Activated CD4-positive, alpha-beta T cell treated with anti-CD3 and anti-CD28 coated beads for 4 hours (primary cell): ENCODE data around the gene ARHGAP15.
A peak's percentile ranks its signal among the peaks of the same experiment; 100 is the strongest.
"Not testable (repeated sequence)": the region's sequence is repeated elsewhere in the genome, so short reads cannot be mapped to it uniquely, and the experiment has no call there.

Experiments used
- DNase-seq, 2 donors: peaks; one replicate each; pipeline ENCODE4 v3.0.0-alpha.2; 2020

ARHGAP15 gene

DNA sequence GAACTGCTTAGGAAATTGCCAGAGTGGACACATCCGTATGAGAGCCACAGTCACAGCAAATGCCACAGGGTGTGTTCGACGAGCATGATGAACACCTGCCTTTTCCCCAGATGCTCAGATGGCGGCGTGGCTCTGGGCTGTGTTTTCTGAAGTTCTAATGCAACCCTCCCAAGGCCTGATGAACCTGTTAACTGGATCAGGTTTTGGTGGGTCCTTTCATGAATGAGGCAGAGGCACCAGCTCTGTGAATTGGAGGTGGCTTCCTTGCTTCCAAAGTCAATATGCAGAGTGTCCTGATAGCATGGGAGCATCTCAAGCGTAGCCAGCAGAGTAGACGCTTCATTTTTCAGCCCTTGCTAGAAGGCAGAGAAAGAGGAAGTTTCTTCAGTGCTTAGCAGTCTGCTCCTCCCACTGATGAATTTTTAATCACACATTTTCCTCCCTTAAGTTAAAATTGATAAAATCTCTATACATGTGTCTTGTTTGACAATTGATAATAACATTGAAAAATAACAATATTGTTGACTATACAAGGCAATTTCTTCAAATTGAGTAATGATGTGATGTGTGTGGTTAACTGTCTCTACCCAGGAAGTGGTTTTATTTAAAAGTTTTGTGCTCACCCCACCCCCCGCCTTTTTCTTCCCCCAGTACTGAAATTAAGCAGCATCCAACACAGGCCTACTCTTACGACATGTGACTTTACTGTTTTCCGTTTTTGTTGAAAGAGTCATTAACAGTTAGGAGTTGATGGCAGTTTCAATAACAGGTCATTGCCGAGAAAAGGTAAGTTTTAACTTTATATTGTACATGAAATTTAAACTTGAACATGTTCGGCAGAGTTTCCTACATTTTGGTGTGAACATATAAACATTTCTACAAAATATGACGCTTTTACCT lies at the start of gene ARHGAP15:
ARHGAP15 (plus strand) TSS at position 739 of the 900 bp plus-strand sequence.
- peak; percentile 67 to 72 for DNase-seq

DNA sequence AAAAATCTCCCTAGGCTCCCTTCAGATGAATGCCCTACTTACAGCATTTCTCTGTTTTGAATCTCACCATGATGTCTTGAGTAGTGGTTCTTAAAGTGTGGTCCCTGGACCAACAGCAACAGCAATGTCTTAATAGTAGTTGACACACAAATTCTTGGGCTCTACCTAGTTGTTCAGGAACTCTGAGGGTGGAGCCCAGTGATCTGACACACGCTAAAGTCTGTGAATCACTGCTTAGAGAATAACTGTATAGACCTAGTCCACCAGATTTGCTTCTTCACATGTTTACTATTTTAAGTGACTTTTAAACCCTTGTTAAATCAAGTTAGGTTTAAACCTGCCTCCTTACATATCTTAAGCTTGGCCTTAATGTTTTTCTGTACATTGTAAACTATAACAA lies 47.6 kb upstream of the ARHGAP15 start:
- no peak for DNase-seq

DNA sequence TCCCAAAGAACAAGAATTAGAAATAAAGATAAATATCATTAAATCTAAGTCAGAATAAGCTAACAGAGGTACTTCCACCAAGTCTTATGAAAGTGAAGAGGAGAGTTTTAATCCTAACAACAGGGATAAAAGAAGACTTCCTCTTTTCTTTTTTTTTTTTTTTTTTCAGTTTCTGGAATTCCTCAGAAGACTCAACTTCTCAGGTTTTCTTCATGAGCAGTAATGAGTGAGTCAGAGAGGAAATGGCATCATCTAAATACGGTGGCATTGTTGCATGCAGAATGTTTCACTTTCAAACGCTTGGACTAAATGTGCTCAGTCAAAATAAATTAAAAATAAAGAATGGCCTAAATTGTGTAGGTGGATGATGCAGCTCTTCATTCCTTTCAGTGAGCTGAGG lies 45.6 kb upstream of the ARHGAP15 start:
- DNase-seq, result peak; percentile 5

DNA sequence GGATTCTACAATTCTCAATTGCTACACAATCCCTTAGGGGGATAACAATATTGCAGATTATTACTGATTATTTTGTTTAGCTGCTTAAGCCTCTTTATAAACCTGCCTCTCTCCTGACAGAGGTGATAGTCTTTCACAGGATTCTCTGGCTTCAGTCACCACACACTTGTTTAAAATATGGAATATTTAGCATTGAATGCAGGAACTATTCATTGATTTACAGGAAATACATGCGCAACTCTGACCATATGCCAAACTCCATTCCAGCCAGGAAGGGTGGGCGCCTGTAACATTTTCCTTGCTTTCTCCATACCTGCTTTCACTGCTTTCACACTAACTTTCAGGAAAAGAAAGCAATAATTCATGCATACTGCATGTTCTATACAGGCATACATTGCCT lies 44.8 kb upstream of the ARHGAP15 start:
- no peak for DNase-seq

DNA sequence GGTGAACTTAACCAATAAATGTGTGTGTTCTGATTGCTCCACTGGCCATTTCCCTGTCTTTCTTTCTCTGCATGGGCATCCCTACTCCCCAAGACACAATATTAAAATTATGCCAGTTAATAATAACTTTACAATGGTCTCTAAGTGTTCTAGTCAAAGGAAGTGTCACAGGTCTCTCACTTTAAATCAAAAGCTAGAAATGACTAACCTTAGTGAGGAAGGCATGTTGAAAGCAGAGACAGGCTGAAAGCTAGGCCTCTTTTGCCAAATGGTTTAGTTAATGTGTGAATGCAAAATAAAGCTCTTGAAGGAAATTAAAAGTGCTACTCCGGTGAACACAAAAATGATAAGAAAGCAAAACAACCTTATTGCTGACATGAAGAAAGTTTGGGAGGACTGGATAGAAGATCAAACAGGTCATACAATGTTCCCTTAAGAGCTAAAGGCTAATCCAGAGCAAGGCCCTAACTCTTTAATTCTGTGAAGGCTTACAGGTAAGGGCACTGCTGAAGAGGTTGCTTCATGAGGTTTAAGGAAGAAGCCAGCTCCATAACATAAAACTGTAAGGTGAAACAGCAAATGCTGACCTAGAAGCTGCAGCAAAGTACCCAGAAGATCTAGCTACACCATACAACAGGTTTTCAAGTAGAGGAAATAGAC lies 44.0 kb upstream of the ARHGAP15 start:
- DNase-seq, result no peak

DNA sequence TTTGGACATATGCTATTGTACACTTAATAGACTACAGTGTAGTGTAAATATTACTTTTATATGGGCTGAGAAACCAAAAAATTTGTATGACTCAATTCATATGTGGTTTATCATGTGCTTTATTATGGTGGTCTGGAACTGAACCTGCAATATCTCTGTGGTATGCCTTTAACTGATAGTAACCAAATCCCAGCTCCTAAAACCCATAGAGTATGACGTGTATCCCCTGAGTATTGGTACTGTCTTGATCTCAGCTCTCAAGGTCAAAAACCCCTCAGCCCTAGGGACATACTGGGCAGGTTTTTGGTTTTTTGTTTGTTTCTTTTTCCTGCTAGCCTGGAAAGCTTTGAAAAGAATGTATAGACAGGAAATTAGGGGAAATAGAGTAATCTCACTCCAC lies 42.2 kb upstream of the ARHGAP15 start:
- DNase-seq, result no peak

DNA sequence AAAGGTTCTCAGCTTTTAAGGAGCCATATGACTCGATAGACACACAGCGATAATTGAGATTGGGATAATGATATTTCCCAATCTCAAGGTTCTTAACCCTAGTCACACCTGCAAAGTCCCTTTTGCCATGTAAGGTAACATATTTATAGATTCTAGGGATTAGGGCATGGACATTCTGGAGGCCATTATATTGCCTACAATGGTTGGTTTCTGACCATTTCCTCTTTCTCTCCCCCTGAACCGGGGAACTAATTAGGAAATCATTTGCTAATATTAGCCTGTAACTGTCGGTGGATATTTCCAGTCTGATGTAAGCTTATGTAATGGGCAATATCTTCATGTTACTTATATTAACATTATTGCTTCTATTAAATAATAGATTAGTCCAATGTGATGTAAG lies 40.8 kb upstream of the ARHGAP15 start:
- no peak for DNase-seq

DNA sequence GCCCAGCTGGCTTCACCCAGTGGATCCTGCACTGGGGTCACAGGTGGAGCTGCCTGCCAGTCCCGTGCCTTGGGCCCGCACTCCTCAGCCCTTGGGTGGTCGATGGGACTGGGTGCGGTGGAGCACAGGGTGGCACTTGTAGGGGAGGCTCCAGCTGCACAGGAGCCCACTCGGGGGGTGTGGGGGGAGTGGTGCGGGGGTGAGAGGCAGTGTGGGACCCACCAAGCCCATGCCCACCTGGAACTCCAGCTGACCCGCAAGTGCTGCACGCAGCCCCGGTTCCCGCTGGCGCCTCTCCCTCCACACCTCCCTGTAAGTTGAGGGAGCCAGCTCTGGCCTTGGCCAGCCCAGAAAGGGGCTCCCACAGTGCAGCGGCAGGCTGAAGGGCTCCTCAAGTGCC lies 39.7 kb upstream of the ARHGAP15 start:
- not testable (repeated sequence) for DNase-seq

DNA sequence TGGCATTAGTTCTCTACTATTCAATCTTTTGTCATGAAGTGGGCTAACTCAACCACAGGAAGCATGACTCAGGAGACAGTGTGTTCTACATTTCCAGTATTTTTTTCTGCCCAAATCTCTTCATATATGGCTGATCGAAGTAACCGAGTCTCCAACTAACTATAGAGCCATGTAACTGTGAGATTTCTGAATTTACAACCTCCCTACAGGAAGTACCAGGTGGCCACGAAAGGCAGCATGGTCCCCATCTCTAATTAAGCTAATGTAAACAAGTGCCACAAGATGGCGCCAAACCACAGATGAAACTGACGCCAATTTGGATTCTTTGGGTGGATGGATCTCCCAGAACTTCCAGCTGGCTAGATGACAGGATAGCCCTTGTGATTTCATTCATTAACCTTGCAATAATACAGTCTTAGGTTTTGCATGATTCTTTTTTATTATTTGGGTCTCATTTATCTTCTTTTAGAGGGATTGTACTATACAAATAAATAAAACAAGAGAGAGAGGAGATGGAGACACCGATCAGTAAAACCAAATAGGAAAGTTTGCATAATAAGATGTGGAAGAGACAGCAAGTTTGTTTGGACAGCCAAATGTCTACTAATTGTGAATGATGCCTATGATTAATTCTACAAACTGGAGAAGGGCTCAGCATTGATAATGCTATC lies 18.3 kb upstream of the ARHGAP15 start:
- DNase-seq, result peak; percentile 62 to 68

DNA sequence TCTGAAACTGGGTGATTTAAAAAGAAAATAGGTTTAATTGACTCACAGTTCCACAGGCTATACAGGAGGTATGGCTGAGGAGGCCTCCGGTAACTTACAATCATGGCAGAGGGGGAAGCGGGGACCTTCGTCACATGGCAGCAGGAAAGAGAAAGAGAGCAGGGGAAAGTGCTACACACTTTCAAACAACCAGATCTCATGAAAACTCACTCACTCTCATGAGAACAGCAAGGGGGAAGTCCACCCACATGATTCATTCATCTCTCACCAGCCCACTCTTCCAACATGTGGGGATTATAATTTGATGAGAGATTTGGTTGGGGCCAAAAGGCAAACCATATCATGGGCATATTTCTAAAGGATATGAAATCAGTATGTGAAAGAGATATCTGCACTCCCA lies 12.0 kb upstream of the ARHGAP15 start:
- DNase-seq, result no peak

DNA sequence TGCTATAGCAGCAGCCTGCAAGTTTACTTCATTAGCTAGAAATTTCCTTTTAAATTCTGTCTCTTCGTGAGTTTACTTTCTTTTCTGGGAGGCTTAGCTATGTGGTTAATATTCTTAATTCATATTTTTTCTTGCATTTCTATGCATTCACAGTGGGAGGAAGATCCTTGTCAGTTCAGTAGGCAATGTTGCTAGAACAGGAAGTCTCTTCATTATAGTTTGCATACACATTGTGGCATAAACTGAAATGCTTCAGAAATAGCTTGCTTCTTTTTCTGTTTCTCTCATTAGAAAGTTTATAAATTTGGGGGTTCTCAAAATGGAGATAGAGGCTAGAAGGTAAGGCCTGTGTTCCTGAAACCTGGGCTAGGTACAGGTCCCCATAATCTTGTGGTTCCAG lies 8.1 kb upstream of the ARHGAP15 start:
- DNase-seq, result no peak

DNA sequence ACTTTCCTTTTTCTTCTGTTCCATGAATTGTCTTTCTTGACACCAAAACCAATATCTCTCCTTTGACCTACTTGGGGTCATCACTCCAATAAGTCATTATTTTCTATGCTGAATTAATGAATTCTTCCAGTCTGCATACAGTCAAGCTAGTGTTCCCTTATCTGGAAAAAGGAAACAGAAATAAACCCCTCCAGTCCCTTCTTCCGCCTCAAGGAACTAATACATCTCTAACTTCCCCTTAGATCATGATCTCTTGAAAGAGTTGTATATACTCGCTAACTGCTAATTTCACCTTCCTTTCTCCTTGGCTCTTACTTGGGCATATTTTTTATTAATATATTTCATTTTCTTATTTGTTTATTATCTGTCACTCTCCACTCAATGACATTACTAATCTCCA lies 7.3 kb upstream of the ARHGAP15 start:
- DNase-seq, result no peak

DNA sequence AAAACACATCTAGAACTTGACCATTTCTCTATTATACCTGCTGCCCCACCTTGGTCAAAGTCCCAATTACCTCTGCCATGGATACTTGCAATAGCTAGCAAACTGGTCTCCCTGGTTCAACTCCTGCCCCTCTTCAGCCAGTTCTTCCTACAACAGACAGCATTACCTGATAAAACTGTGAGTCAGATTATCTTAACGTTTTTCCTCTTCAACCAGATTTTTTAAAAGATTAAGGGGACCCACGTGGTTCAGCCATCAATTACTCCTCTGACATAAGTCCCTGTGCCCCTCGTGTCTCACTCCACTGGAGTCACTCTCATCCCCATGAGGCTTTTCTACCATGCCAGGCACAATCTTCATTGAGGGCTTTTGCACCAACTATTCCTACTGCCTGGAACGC lies 5.3 kb upstream of the ARHGAP15 start:
- peak; percentile 15 to 28 for DNase-seq

DNA sequence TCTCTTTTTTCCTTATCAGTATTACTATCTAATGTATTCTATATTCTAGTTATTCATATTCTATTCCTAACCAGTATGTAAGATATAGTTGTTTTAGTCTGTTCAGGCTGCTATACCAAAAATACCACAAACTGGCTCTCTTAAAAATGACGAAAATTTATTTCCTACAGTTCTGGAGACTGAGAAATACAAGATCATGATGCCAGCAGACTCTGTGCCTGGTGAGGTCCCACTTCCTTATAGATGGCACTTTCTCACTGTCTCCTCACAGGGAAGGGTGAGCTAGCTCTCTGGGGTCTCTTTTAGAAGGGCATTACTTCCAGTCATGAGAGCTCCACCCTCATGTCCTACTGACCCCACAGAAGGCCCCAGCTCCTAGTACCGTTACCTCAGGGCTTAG lies 4.8 kb upstream of the ARHGAP15 start:
- no peak for DNase-seq

DNA sequence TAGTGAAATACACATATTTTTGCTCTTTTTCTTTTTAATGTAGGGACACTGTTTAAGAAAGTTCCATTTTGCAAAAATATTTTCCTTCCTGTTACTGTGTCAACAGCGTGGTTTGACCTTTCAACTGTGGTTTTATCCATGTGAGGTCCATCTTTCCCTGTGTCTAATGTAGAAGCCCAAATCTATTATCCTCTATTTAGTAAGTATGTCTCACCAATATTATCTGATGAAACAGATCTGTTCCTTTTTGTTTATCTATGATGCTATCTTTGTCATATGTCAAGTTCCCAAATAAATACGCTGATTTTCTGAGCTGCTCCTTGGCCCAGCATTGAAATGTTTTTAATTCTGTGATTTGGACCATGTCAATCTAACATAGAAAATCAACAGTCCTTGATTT lies 3.5 kb upstream of the ARHGAP15 start:
- DNase-seq, result no peak

DNA sequence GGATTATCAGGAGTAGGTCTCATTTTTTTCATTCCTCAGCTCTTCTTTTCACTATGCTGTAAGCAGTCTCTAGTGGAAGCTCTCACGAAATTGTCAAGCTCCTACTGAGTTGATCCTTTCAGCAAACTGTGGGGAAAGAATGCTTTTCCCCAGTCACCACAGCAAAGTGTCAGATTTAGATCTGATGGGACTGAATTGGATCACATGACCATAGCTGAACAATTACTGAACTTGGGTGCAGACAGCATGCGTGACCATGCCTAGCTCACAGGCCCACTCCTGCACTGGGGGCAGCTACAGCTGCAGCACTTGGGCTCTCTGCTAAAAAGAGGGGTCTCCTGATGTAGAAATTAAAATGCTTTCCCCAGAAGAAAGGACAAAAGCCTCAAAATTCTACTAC lies 3.1 kb downstream of the ARHGAP15 start:
- DNase-seq, result no peak

DNA sequence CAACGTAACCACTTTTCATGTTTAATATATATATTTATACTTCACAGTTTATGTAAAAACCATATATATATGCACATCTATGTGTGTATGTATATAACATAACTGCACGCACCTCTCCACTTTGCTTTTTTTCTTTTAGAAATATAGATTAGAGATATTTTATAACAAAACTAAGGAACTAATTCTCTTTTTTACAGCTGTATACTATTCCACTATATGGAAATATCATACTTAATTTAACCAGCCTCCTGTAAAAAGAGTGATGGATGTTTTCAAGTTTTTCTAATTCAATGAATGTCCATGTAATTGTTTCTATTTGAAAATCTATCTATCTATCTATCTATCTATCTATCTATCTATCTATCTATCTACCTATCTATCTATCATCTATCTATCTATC lies 4.6 kb downstream of the ARHGAP15 start:
- DNase-seq, result no peak

DNA sequence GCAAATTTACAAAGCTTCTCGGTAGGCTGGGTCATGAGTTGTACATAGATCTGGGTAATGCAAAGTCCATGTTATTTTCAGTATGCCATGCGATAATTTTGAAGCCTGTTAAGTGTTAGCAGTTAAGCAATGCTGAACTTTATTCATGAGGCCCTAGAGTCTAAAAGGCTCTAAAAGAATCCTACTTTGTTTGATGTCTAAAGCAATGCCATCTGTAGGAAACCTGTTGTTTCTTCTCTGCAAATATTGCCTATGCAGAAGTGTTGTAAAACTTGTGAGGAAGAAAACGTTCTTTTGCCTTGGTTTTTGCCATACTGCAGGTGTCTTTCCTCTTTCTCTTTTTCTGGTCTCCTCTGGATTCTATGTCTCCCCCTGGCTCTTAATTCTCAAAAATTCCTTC lies 9.1 kb downstream of the ARHGAP15 start:
- DNase-seq, result no peak

DNA sequence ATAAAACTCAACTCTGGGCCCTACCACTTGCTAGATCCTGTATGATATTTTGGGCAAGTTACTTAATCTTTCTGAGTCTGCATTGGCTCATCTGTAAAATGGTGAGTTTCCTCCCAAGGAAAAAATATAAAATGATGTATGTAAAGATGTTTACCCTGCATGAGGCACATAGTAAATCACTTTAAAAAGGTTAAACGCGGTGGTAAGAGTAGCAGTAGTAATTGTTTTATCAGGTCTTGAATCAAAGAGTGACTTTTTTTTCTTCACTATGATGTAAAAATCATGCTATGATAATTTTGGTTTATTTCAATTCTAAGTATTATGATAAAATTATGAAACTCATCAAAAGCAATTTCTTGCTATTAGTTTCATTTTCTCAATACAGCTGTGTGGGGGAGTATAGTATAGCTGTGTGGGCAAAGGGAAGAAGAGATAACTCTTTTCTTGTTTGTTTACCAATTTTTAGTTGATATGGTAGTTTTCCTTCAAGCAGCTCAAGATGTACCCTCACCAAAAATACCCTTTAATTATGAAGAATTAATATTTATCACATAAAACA lies 10.7 kb downstream of the ARHGAP15 start:
- no peak for DNase-seq

DNA sequence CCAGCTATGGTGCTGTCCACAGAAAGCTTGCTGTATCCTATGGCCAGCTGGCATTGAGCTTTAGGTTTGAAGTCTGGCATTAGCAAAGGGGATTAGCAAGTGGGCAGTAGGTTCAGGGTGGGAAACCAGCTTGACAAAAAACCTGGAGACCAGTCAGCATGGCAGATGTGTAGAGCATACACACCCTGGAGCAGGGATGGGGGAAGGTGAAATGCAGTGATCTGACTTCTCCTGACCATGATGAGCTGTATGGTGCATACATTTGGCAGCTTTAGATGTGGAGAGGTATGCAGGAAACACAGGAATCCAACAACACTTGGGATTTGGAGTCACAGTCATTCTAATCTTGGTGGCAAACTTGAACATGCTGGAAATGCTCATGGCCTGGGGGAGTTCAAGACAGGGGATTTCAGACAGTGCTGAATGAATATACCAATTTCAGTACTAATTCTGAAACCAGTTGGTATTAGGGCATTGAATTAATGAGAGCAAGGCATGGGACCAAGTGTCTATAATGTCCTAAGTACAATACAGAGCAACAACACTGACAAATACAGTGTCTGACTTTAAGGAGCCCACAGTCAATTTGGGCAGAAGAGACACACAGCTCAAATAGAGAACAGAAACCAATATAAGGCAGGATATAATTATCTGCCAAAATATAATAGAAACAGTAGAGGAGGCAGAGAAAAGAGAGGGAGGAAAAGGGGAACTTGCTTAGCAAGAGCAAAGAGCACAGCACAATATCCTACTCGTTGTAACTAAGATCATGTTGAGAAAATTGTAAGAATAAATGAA lies 11.8 kb downstream of the ARHGAP15 start:
- no peak for DNase-seq

DNA sequence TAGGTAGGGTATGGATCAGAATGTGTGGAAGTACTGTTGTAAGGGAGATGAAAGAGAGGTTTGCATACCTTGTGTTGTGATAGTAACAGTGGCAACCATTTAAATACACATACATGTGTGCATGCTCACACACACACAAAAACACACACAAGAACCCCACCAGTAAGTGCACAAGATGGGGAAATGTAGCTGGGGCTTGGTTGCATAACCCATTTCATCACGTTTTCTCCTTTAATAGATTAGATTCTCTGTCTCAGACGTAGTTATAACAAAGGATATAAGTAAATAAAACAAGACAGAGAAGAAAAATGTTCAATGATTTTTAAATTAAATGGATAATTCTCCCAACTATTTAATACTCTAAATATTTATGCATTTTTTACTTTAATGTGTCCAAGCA lies 13.4 kb downstream of the ARHGAP15 start:
- no peak for DNase-seq

DNA sequence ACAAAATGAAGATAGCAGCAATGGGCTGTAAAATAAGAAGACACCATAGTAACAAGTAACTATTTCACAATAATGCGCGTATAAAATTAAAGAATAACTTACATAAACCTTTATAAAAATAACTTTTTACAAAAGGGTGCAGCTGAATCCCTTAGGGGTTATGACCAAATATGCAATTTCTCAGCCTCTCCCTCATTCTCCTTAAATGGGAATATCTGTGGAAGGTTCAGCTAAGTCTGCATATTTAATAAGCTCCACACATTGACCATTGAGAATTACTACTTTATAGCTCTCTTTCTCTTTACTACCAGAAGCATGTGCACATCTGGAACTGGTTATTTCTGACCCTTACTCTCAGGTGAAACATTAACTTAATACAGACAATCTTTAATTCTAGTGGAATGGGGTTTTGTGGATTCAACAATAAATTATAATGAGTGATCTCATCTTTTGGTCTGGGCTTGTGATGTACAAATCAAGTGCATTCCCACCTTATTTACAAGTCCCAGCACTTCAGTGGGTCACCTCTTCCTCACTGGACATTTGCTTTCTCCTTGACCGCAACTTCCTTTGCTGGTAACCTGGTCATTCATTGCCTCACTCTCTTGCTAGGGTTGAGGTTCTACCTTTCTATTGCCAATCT lies 15.7 kb downstream of the ARHGAP15 start:
- DNase-seq, result no peak
